GM23338 (cell line): ENCODE data around the gene SNAPC2.

ENCODE experiments used
- EZH2 ChIP-seq: fragments of 200-600 bp; sonication (generic); IDR thresholded peaks from one replicate; pipeline ENCODE4 v1.8.0; 2017; ENCODE audit warnings: antibody characterized with exemption, mild to moderate bottlenecking, low read depth; ENCODE audit not compliant: unreplicated experiment
- POLR2AphosphoS5 ChIP-seq: IDR thresholded peaks from 2 replicates; pipeline ENCODE4 v1.6.1; 2016; ENCODE audit warnings: antibody characterized with exemption, low read depth
- TF ChIP-seq, protein P1 (sequence below), 2 experiments: fragments of 200-600 bp in 1 of 2; sonication (generic) in 1 of 2; conservative IDR thresholded peaks; 2 replicates each; pipeline versions ENCODE4 v1.5.1 to v1.6.1; 2016 to 2017; ENCODE audit warnings: antibody characterized with exemption in 2 of 2, low read depth in 2 of 2, mild to moderate bottlenecking in 2 of 2, moderate library complexity in 1 of 2

DNA sequence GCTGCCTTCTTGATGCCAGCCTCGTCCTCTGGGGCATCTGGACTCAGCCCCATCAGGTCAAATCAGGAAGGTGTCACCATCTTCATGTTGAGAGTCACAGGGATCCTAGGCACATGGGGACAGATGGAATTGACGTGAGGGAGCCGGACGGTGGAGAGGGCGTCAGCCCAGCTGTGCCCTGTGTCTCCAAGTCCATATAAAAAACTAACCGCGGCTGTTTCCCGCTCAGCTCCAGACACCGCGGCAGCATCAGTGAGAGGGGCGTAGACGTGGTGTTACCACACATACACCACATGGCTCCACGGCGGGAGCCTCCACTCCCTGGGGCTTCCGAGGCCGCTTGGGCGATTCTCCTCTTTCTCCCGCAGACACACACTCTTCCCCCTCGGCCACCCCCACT is 40.3 kb upstream of the SNAPC2 start:
- no peak for TF ChIP-seq EZH2
- no peak for TF ChIP-seq POLR2AphosphoS5
- TF ChIP-seq, protein P1, sequence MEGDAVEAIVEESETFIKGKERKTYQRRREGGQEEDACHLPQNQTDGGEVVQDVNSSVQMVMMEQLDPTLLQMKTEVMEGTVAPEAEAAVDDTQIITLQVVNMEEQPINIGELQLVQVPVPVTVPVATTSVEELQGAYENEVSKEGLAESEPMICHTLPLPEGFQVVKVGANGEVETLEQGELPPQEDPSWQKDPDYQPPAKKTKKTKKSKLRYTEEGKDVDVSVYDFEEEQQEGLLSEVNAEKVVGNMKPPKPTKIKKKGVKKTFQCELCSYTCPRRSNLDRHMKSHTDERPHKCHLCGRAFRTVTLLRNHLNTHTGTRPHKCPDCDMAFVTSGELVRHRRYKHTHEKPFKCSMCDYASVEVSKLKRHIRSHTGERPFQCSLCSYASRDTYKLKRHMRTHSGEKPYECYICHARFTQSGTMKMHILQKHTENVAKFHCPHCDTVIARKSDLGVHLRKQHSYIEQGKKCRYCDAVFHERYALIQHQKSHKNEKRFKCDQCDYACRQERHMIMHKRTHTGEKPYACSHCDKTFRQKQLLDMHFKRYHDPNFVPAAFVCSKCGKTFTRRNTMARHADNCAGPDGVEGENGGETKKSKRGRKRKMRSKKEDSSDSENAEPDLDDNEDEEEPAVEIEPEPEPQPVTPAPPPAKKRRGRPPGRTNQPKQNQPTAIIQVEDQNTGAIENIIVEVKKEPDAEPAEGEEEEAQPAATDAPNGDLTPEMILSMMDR (conservative IDR thresholded peaks at IDR 0.05; ENCODE audit: low read depth in 2 of 2): no peak
